ENCODE measurements around the gene TTBK1. TPM values are rescaled to one million over a fixed set of nuclear protein-coding genes. Genes with fewer than 3 reads are reported as not detected.

Gene TTBK1
- total RNA-seq, 4 donors from 2014 or later, result not detected

DNA sequence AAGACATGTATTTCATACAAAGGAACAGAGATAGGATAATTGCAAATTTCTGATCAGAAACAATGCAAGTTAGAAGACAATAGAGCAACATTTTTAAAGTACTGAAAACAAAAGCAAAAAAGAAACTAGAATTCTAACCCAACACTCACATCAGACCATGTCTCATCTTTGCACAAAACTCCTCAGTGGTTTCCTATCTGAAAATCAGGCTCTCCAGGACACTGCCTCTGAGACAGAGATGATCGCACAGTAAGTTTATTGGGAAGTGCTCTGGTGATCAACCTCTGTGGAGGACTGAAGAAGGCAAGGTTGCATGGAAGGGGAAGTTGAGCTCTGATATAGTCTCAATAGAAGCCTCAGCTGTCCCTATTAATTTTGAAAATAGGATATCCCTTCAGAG, 2.3 kb upstream of the TTBK1 start:
- no peak overlapping the region for H3K4me3 ChIP-seq
- H3K36me3 ChIP-seq, result no peaks in the 10 kb centered on the region
- WGBS, 2 donors, result 71 to 83% methylated on average over 1 of the region's 1 CpG
- peaks cover 0 to 71% of the 10 kb centered on the region in 2 donors for H3K27me3 ChIP-seq
- peaks cover 0 to 3% (median 0%) of the 10 kb centered on the region in 4 donors for H3K4me1 ChIP-seq
- peaks cover 0 to 12% (median 0%) of the 10 kb centered on the region in 4 donors for H3K9me3 ChIP-seq
- no peak overlapping the region for H3K27ac ChIP-seq
- TF ChIP-seq POLR2A (IDR thresholded peaks at IDR 0.05), result no peak
- no peak for TF ChIP-seq EP300 (IDR thresholded peaks at IDR 0.05)
- DNase-seq (ENCODE audit: low spot score in 2 of 2), result no peak

DNA sequence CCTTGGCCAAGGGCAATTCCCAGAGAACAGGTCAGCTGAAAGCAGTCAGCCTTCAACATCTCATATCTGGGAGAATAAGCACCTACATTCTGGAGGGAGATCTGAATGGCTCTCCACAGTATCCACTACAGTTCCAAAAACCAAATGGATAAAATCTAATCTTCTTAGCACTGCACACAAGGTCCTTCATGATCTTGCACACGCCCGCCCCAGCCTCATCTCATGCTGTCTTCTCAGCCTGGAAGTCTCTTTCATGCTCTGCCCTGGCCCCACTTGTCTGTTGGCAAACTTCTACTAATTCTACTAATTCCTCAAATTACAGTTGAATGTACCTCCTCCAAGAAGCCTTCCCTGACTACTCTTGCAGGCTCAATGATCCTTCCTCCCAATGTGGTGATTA, 1.8 kb upstream of the TTBK1 start:
- Histone ChIP-seq H3K4me1 (peaks cover 0 to 5% (median 0%) of the 10 kb centered on the region in 4 donors), H3K4me3 (no peak overlapping the region), H3K36me3 (no peaks in the 10 kb centered on the region), H3K27ac (no peak overlapping the region), H3K27me3 (peaks cover 0 to 69% of the 10 kb centered on the region in 2 donors), H3K9me3 (peaks cover 0 to 12% (median 0%) of the 10 kb centered on the region in 4 donors)
- WGBS, 2 donors, result 88 to 92% methylated on average over 2 of the region's 2 CpGs
- no peak for DNase-seq (ENCODE audit: low spot score in 2 of 2)
- TF ChIP-seq EP300 (IDR thresholded peaks at IDR 0.05), result no peak
- TF ChIP-seq, protein P1, sequence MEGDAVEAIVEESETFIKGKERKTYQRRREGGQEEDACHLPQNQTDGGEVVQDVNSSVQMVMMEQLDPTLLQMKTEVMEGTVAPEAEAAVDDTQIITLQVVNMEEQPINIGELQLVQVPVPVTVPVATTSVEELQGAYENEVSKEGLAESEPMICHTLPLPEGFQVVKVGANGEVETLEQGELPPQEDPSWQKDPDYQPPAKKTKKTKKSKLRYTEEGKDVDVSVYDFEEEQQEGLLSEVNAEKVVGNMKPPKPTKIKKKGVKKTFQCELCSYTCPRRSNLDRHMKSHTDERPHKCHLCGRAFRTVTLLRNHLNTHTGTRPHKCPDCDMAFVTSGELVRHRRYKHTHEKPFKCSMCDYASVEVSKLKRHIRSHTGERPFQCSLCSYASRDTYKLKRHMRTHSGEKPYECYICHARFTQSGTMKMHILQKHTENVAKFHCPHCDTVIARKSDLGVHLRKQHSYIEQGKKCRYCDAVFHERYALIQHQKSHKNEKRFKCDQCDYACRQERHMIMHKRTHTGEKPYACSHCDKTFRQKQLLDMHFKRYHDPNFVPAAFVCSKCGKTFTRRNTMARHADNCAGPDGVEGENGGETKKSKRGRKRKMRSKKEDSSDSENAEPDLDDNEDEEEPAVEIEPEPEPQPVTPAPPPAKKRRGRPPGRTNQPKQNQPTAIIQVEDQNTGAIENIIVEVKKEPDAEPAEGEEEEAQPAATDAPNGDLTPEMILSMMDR (IDR thresholded peaks at IDR 0.05), result no peak

DNA sequence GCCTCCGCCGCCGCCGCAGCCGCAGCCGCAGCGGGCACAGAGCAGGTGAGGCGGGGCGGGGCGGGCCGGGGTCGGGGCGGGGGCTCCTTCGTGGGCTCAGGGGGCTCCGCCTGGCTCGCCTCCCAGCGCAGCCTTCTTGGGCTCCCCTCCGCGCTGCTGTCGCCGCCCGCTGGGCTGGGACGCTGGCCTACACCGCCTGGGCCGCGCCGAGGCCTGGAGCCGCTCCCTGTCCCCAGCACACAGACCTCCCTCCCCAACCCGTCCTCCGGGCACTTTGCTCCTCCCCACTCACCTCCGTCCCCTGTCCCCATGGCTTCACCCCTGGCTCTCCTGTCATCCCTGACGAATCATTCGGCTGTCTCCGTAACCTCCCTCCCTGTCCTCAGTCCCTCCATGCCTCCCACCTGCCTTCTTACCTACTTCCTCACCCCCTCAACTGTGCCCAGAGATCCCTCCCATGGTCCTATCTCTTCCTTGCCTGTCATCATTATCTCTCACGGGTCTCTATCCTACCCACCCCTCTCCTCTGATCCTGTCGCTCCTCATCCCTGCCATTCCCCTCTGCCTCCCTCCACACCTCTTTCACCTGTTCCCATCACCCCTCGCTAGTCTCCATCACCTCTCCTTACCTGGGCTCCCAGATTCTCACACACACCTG, 512 bp downstream of the TTBK1 start:
- no peak overlapping the region for H3K4me3 ChIP-seq
- H3K36me3 ChIP-seq, result no peaks in the 10 kb centered on the region
- H3K9me3 ChIP-seq, result peaks cover 0 to 12% (median 0%) of the 10 kb centered on the region in 4 donors
- H3K27me3 ChIP-seq, result peaks cover 0 to 57% of the 10 kb centered on the region in 2 donors
- H3K4me1 ChIP-seq, result peaks cover 0 to 21% (median 9%) of the 10 kb centered on the region in 4 donors
- TF ChIP-seq EP300 (IDR thresholded peaks at IDR 0.05) (no peak), POLR2A (IDR thresholded peaks at IDR 0.05) (no peak)
- TF ChIP-seq, protein P1 (IDR thresholded peaks at IDR 0.05), result no peak
- no peak for DNase-seq (ENCODE audit: low spot score in 2 of 2)
- no peak overlapping the region for H3K27ac ChIP-seq
- WGBS, 2 donors, result 23 to 26% methylated on average over 23 to 26 of the region's 37 CpGs

DNA sequence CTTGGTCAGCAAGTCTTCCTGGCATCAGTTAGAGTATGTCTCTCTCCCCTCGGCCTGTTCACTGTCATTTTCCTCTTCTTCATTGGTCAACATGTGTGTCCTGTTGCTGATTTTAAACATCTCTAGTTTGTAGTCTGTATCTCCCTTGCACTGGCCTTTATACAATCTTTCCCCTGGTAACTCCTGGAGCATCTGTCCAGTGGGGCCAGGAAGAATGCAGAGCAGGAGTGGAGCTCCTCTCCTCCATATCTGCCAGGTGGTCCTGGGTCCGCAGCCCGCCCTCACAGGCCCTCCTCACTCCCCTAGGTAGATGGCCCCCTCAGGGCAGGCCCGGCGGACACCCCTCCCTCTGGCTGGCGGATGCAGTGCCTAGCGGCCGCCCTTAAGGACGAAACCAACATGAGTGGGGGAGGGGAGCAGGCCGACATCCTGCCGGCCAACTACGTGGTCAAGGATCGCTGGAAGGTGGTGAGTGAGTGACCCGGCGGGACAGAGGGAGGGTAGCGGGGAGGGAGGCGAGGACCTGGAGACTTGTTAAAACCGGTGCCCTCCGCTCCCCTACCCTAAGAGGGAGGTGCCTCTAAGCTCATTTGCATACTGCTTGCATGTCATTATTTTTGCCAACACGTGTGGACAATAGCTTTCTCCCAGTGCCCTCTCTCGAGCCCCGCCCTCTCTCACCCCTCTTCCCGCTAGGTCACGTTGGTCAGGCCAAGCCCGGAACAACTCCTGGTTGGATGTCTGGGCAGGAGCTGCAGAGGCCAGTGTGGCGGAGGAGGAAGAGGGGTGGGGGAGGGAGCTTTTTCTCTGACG, 3.2 kb downstream of the TTBK1 start:
- 13 to 14% methylated on average over 27 of the region's 27 CpGs for WGBS, 2 donors
- TF ChIP-seq, protein P1 (IDR thresholded peaks at IDR 0.05), result no peak
- TF ChIP-seq EP300 (IDR thresholded peaks at IDR 0.05), result no peak
- no peak for TF ChIP-seq POLR2A (IDR thresholded peaks at IDR 0.05)
- peaks cover 0 to 22% (median 9%) of the 10 kb centered on the region in 4 donors for H3K4me1 ChIP-seq
- H3K36me3 ChIP-seq, result no peaks in the 10 kb centered on the region
- peak overlapping the region; percentile 48 to 58 (median 56) for H3K4me3 ChIP-seq
- peaks cover 0 to 63% of the 10 kb centered on the region in 2 donors for H3K27me3 ChIP-seq
- no peaks in the 10 kb centered on the region for H3K9me3 ChIP-seq
- no peak overlapping the region for H3K27ac ChIP-seq
- DNase-seq (ENCODE audit: low spot score in 2 of 2), result peak in 1 of 2 donors; percentile 15

DNA sequence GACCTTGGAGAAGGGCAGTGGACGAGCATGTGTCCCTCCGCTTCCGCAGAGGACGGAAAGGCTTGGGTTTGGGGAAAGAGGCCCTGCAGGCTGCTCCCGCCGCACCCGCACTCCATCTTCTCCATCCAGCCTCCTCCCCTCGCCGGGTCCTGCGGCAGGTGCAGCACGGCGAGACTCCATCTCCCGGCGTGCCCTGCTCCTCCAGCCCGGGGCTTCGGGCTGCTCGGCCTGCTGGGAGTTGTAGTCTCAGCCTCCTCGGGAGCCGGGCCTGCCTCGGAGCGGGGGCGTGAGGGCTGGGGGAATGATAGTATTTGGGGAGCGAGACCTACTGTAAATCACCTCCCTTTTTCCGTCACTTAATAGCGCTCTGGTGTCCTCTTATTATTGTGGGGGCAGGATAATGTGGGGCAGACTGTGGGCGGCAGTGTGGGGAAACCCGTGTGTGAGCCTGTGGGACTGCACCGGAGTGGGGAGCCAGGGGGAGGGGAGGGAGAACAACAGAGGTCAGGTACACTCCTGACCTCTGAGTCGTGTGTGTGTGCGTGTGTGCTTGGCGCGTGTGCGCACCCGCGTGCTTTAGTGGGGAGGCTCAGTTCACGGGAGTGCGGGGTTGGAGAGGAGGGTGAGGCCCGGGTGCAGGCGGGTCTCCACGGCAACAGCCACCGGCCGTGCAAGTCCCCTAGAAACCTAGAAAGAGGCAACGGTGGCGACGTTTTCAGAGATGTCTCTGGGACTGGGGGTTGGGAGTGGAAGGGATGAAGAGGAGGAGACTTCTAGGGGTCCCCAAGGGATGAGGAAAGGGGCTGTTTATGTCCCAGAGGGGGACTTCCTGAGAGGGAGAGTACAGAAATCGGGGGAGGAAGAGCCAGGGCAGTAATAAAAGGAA, 4.1 kb downstream of the TTBK1 start:
- WGBS, 2 donors, result 3 to 4% methylated on average over 45 to 46 of the region's 46 CpGs
- TF ChIP-seq, protein P1 (IDR thresholded peaks at IDR 0.05), result peak in 1 of 5 experiments; percentile 13
- no peak for TF ChIP-seq POLR2A (IDR thresholded peaks at IDR 0.05)
- H3K27ac ChIP-seq, result no peak overlapping the region
- H3K9me3 ChIP-seq, result no peaks in the 10 kb centered on the region
- no peaks in the 10 kb centered on the region for H3K36me3 ChIP-seq
- peak overlapping the region; percentile 48 to 58 (median 56) for H3K4me3 ChIP-seq
- H3K27me3 ChIP-seq, result peaks cover 0 to 62% of the 10 kb centered on the region in 2 donors
- peak; percentile 26 to 41 for DNase-seq (ENCODE audit: low spot score in 2 of 2)
- H3K4me1 ChIP-seq, result peaks cover 0 to 25% (median 9%) of the 10 kb centered on the region in 4 donors
